NCI-H2171 treated with DMSO at 0.1 percent for 48 hours (cell line): ENCODE data around the gene SLC12A5.
A peak's percentile ranks its signal among the peaks of the same experiment; 100 is the strongest.

Experiments
- DNase-seq: peaks from one replicate; lab custom pipeline; 2025; lab: John Stamatoyannopoulos, UW

The SLC12A5 gene

GRCh38 chr20:46006964-46007363 lies 22.1 kb upstream of the SLC12A5 start:
- no peak for DNase-seq

- DNase-seq, result no peak
Measured at GRCh38 chr20:46007671-46008070, 21.3 kb upstream of the SLC12A5 start.

- no peak for DNase-seq
Measured at GRCh38 chr20:46009816-46010215, 19.2 kb upstream of the SLC12A5 start.

DNA sequence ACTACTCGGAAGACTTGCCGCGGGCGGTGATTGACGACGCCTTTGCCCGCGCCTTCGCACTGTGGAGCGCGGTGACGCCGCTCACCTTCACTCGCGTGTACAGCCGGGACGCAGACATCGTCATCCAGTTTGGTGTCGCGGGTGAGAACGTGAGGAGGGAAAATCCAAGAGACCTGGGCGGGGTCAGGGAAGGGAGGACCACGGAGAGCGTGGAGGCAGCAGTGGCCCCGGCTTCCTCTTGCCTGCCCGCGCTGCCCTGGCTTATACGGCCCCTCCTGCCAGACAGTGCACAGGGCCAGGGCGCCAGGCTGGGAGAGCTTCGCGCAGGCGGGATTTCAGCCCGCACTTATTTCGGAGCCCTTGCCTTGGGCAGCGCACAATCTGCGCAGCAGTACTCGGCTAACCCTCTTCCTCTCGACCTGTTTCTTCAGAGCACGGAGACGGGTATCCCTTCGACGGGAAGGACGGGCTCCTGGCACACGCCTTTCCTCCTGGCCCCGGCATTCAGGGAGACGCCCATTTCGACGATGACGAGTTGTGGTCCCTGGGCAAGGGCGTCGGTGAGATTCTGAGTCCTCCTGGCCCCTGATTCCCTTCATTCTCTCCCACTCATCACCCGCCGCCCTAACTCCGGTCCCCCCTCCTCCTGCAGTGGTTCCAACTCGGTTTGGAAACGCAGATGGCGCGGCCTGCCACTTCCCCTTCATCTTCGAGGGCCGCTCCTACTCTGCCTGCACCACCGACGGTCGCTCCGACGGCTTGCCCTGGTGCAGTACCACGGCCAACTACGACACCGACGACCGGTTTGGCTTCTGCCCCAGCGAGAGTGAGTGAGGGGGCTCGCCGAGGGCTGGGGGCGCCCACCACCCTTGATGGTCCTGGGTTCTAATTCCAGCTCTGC lies 18.3 kb upstream of the SLC12A5 start:
- no peak for DNase-seq

DNA sequence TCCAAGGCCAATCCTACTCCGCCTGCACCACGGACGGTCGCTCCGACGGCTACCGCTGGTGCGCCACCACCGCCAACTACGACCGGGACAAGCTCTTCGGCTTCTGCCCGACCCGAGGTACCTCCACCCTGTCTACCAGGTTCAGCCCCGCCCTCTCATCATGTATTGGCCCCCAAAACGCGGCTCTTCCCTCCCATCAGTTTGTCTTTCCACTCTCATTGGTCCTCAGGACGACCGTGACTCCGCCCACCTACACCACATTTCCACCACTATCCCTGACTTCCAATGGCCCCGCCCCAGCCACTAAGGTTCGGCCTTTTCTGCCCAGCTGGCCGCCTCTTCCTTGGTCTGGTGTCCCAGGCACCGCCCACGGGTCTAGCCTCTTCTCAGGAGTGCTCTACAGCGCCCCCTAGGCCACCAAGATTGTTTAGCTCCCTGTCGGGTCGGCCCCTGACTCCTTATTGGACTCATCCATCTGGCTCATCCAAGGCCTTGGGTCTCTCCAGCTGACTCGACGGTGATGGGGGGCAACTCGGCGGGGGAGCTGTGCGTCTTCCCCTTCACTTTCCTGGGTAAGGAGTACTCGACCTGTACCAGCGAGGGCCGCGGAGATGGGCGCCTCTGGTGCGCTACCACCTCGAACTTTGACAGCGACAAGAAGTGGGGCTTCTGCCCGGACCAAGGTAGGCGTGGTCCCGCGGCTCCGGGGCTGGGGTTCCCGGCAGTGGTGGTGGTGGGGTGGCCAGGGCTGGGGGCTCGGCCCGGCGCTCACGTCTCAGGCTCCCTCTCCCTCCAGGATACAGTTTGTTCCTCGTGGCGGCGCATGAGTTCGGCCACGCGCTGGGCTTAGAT lies 17.2 kb upstream of the SLC12A5 start:
- no peak for DNase-seq

DNA sequence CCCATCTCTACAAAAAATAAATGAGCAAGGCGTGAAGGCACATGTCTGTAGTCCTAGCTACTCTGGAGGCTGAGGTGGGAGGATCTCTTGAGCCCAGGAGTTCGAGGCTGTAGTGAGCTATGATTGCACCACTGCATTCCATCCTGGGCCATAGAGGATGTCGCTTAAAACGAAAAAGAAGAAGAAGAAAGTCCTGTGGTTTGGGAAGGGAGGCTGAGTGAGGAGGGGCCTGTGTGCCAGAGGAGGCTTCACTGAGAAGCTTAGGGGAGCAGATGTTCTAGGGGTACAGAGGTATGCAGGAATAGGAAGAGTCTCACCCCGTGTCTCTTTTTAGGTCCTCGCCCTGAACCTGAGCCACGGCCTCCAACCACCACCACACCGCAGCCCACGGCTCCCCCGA lies 16.1 kb upstream of the SLC12A5 start:
- DNase-seq, result no peak

- no peak for DNase-seq
Measured at GRCh38 chr20:46013322-46013828, 15.6 kb upstream of the SLC12A5 start.

DNA sequence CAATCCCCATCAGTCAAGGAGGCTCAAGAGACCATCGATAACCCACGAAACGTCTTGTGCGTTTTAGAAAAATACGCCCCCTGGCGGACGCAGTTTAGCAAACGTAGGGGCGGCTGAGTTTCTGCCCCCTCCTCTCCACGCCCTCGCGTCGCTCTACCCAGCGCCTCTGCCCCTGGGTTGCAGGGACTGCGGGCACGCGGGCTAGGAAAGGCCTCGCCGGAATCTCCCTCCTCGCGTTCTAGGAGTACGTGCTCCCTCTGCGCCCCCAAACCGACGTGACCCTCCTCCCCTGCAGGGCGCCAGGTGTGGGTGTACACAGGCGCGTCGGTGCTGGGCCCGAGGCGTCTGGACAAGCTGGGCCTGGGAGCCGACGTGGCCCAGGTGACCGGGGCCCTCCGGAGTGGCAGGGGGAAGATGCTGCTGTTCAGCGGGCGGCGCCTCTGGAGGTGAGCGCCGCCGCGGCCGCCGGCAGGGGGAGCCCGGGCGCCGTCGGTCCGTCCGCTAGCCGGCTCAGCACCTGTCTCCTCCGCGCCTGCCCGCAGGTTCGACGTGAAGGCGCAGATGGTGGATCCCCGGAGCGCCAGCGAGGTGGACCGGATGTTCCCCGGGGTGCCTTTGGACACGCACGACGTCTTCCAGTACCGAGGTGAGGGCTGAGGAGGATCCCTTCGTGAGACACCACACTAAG lies 15.0 kb upstream of the SLC12A5 start:
- DNase-seq, result peak; percentile 86

DNA sequence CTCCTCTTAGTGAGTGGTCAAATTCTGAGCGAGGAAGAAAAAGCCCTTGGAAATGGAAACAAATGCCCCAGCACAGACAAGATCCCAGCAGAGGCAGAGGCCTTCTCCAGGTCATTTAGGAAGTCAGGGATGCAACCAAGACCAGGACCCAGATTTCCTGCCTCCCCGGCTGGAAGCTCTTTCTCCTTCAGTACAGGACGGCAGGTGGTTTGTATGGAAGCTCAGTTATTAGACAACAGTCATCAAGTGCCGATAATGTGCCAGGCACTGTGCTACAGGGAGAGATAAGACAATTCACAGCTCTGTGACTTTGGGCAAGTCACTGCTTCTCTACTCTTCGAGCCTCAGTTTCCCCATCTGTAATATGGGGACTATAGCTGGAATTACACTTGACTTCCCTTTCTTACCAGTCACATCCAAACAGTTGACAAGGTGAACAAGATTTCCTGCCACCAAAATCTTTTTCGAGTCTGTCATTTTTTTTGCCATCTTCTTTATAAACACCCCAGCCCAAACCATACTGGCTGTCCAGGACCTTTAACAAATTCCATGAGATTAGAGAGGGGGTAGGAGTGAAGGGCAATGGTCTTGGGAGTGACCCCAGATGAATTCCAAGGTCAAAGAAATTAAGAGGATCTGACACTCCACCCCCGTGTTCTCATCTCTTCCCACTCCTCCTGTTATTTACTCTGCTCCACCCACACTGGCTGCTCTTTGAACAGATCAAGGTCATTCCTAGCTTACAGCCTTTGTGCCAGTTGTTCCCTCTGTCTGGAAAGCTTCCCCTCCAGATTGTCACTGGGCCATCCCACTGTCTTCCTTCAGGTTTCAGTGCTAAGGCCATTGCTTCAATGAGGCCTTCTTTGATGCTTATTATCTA lies 14.3 kb upstream of the SLC12A5 start:
- DNase-seq, result no peak

GRCh38 chr20:46017272-46017671 lies 11.7 kb upstream of the SLC12A5 start:
- DNase-seq, result no peak

DNA sequence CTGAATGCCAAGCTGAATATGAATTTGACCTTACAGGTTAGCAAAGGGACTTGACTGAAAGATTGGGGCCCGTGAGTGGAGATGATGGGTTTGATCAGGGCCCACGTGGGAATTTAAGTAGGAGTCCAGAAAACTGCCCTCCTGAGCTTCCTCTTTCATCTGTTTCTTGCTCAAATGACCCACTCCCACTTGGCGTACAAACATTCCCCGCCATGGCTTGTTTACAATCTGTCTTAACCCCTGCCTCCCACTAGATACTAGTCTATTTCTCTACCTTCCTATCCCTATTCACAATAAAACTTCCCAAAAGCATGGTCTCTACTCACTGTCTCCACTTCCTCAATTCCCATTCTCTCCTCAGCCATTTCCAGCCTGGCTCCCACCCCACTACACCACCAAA lies 10.9 kb upstream of the SLC12A5 start:
- no peak for DNase-seq

- no peak for DNase-seq
Measured at GRCh38 chr20:46018611-46019010, 10.4 kb upstream of the SLC12A5 start.

DNA sequence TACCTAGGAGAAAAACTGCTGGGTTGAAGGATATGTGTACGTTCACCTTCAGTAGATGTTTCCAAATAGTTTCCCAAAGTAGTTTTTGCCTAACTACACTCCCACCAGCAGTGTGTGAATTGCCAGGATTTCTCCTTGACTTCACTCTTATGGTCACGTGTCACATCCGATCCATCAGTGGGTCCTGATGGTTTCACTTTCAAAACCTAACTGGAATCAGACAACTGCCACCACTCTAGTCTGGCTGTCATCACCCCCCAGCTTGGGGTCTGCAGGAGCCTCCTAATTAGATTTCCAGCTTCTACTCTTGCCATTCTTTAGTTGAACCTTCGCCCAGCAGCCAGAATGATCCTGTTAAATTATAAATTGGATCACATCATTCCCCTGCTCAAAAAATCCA lies 8.5 kb upstream of the SLC12A5 start:
- no peak for DNase-seq

- DNase-seq, result peak; percentile 90
Measured at GRCh38 chr20:46021361-46022359, 7.4 kb upstream of the SLC12A5 start.

- DNase-seq, result peak; percentile 67
Measured at GRCh38 chr20:46022411-46023147, 6.4 kb upstream of the SLC12A5 start.

DNA sequence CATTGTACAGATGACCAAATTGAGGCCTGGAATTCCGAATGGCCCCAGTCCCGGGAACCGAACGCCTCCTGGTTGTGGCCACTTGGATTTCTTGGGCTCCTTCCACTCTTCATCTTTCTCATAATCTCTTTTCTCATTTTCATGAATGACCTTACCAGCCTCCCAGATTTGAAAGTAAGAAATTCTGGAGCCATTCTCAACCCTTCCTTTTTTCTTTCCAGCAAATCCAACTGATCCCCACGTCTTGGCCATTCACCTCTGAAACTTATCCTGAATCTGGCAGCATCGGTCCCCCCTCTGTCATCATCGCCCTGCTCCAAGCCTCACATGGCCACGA lies 5.9 kb upstream of the SLC12A5 start:
- no peak for DNase-seq

GRCh38 chr20:46023999-46024398 lies 5.0 kb upstream of the SLC12A5 start:
- DNase-seq, result no peak

GRCh38 chr20:46025376-46025783 lies 3.6 kb upstream of the SLC12A5 start:
- no peak for DNase-seq

GRCh38 chr20:46027245-46027853 lies 1.7 kb upstream of the SLC12A5 start:
- no peak for DNase-seq
